Measurements from ENCODE around the gene SLC25A22.

The SLC25A22 gene

GRCh38 chr11:769887-770641 is 28.0 kb downstream of the SLC25A22 start:
- DNase-seq: no peak

GRCh38 chr11:767238-767637 is 30.8 kb downstream of the SLC25A22 start:
- no peak for DNase-seq

GRCh38 chr11:766936-767210 is 31.2 kb downstream of the SLC25A22 start:
- DNase-seq: no peak

DNA sequence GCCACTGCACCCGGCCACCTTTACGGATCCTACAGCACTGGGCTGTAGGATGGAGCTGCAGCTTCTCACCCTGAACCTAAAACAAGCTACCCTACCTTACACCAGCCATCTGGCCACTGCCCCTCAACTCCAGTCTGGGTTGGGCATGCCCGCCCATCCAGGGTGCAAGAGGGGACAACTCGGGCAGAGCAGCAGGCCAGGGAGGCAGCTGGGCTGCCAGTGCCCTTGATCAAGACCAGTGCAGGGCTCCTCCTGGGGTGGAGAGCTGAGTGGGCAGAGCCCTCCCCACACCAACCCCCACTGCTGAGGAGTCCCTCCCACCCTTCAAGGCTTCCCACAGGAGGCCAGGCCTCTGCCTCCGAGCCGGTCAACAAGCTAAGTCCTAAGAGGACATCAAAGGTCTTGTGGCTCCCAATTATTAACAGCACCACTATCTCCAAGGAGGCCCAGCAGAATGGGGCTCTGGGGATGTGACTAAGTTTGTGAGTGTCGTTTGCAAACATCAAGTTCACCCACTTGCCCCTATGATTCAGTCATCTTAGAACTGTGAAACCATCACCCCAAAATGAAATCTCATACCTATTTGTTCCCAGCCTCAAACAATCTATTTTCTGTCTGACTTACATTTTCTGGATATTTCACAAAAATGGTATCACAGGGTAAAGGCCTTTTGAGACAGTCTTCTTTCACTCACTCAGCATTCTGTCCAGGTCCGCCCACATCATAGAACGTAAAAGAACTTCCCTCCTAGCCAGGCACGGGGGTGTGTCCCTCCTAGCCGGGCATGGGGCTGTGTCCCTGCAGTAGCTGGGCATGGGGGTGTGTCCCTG is 31.8 kb downstream of the SLC25A22 start:
- no peak for DNase-seq

- DNase-seq: no peak
These were observed 32.3 kb downstream of the SLC25A22 start for GRCh38 chr11:765802-766091.

DNA sequence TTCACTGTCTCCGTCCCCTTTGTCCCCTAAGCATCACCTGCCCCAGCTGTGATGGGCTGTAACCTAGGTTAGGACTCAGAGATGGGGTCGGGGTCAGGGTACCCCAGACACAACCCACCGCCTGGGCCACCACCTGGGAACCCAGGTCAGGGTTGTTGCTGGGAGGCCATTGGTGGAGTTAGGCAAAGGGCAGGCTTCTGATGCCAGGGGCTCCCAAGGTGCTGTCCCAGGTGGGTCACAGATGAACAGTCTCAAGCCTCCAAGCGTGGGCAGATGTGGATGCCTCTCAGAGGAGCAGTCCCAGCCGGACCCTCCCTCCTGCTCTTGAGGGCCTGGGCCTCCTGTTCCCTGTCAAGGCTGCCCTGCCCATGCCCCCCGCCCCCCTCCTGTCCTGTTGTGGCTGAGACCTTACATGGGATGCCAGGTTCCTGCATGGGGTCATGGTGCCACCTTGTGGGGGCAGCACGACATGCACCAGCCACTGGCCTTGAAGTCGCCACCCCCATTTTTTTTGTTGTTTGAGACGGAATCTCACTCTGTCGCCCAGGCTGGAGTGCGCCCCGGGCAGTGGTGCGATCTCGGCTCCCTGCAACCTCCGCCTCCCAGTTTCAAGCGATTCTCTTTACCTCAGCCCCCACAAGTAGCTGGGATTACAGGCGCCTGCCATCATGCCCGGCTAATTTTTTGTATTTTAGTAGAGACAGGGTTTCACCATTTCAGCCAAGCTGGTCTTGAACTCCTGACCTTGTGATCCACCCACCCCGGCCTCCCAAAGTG is 32.9 kb downstream of the SLC25A22 start:
- peak; percentile 56 for DNase-seq

DNA sequence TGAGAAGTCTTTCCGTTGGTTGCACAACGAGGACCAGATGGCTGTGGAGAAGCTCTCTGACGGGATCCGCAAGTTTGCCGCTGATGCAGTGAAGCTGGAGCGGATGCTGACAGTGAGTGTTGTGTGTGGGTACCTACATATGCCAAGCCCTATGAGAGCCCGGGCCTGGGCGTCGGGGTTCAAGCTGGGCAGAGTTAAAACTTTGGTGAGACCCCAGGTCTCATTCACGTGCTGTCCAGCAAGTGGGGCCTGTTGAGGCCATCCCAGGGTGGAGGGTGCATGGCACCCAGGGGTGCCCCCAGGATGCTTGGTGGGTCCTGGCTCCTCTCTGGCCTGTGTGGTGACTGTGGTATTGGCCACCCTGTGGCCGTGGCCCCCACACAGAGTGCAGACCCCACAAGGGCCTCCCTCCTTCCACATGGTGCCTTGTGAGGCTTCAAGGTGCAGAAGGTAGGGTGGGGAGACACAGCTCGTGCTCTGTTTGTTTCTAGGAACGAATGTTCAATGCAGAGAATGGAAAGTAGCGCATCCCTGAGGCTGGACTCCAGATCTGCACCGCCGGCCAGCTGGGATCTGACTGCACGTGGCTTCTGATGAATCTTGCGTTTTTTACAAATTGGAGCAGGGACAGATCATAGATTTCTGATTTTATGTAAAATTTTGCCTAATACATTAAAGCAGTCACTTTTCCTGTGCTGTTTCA is 33.6 kb downstream of the SLC25A22 start:
- DNase-seq: no peak

GRCh38 chr11:763549-764321 is 34.3 kb downstream of the SLC25A22 start:
- no peak for DNase-seq

- no peak for DNase-seq
These were observed 35.0 kb downstream of the SLC25A22 start for GRCh38 chr11:763073-763463.

DNA sequence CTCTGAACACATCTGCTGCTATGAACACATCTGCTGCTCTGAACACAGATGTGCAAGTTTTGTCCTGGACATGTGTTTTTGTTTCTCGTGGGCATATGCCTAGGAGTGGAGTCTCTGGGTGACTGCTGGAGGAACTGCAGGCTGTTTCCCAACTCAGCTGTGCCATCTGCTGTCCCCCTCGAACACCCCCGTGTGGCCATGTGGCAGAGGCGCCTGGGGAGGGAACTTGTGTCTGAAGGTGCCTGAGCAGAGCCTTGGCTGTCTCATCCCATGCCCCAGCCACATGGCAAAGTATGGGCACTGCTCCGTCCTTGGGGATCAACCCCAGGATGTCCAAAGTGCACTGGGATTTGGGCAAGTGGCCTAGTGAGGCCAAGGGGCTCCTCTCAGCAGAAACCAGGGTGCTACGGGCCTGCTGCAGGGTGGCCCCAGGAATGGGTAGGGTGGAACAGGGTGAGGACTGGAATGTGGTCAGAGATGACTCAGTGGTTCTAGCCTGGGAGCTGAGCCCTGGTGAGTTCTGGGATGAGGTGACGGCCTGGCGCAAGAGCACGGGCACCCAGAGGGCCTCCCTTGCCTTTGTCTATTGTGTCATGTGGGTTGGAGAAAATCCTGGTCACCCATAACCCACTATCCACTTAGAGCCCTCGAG is 35.5 kb downstream of the SLC25A22 start:
- no peak for DNase-seq

DNA sequence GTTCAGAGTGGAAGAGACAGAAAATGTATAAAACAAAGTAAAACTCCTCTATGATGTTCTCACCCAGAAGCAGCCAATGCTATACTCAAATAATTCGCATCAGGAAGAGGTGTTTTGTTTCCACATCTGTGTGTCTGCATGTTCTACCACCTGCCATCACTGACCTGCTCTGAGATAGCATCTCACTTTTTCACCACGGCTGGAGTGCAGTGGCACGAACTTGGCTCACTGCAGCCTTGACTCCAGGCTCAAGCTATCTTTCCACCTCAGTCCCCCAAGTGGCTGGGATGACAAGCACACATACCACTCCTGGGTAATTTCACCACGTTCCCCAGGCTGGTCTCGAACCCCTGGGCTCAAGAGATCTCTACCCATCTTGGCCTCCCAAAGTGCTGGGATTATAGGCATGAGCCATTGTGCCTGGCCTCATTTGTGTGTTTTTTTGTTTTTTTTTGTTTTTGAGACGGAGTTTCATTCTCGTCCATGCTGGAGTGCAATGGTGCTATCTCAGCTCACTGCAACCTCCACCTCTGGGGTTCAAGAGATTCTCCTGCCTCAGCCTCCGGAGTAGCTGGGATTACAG is 36.5 kb downstream of the SLC25A22 start:
- DNase-seq: no peak

GRCh38 chr11:760236-760635 is 37.8 kb downstream of the SLC25A22 start:
- DNase-seq: no peak

GRCh38 chr11:749731-750130 is 48.4 kb downstream of the SLC25A22 start:
- DNase-seq: no peak

DNA sequence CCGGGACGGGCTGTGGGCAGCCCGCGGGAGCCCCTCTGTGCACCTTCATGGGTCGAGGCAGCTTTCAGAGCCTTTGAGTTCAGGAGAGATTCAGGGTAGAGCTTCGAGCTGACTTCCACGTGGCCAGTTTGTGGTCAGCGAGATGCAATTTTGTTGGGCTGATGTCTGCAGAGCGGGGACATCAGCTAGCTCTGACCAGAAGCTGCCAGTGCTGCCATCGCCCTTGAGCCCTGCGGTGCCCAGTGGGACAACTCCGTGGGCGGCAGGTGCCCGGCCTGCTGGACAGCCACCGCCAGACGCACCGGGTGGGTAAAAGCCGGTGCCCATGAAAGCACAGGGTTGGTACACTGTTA is 50.1 kb downstream of the SLC25A22 start:
- DNase-seq: no peak

DNA sequence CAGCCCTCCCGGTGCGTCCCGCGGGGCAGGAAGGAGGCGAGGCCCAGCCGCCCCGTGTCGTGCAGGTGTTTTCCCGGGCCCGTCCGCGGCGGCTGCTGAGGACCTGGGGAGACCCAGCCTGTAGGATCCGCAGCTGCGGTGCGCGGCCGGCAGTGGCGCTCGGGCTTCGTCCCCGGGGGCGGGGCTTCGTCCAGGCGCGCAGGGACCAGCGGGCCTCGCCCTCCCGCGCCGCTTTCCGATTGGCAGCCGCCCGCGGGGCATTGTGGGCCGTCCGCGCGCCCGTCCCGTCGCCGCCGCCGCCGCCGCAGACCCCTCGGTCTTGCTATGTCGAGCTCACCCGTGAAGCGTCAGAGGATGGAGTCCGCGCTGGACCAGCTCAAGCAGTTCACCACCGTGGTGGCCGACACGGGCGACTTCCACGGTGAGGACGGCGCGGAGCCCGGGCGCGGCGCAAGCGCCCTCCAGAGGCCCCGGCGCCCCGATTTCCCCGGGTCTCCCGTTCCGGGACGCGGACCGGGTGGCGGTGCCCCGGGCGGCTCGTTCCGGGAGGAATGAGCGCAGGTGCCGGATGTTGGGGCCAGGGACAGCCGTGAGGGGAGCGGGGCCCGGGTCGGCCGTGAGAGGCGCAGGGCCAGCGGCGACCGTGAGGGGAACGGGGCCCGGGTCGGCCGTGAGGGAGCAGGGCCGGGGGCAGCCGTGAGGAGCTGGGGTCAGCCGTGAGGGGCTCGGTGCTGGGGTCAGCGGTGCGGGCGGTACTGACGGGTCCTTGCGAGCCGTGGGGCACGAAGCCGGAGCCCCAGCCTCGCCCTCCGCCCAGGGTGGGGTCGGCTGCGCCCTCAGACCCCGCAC is 50.7 kb downstream of the SLC25A22 start, which contains the start of gene TALDO1:
TALDO1 (plus strand) TSS at position 307 of the 849 bp plus-strand sequence; CDS start at position 325, 18 bp downstream.
- DNase-seq: peak; percentile 87

- no peak for DNase-seq
These were observed 51.6 kb downstream of the SLC25A22 start for GRCh38 chr11:746289-747157.

DNA sequence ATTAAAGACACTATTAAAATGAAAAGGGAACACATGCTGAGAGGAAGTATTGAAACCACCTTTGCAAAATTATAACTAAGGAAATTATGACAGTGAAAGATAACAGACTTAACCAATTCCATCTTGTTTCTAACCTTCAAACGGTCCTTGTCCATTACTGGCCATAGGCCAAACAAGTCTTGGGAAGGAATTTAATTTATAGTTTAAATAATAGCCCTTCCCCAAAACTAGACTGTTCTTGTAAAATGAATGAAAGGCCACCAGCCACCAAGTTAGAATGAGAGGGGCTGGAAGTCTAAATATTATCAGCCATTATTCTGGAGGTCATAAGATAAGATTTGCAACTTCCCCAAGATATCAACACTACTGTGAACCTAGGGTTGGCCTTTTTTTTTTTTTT is 52.7 kb downstream of the SLC25A22 start:
- no peak for DNase-seq

DNA sequence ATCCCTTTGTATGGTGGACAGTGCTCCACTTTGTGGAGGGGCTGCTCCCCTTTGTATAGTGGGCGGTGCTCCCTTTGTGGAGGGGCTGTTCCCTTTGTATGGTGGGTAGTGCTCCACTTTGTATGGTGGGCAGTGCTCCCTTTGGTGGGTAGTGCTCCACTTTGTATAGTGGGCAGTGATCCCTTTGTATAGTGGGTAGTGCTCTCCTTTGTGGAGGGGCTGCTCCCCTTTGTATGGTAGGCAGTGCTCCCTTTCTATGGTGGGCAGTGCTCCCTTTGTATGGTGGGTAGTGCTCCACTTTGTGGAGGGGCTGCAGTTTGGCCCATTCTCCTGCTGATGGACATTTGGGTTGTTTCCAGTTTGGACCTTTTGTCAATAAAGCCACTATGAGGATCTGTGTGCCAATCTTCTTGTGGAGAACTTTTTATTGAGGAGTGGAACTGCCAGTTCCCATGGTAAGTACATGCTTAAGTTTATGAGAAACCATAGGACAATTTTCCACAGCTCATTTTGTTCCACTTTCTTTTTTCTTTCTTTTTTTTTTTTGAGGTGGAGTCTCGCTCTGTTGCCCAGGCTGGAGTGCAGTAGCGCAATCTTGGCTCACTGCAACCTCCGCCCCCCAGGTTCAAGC is 55.4 kb downstream of the SLC25A22 start:
- DNase-seq: no peak

- DNase-seq: no peak
These were observed 55.9 kb downstream of the SLC25A22 start for GRCh38 chr11:742156-742546.
